ENCODE measurements around the gene GNG14.

- TF ChIP-seq POLR2A (IDR thresholded peaks at IDR 0.05; ENCODE audit: borderline replicate concordance, extremely low read depth, insufficient read depth, insufficient read length) (no peak), CTCF (IDR thresholded peaks at IDR 0.05 in 2 of 3, conservative IDR thresholded peaks at IDR 0.05 in 1 of 3; ENCODE audit: borderline replicate concordance in 1 of 3, insufficient read depth in 1 of 3, low read depth in 2 of 3, low read length in 2 of 3) (no peak), REST (IDR thresholded peaks at IDR 0.05; ENCODE audit: low read depth) (no peak), ZNF274 (IDR thresholded peaks at IDR 0.05; ENCODE audit: low read depth, low read length) (no peak), EZH2 (IDR thresholded peaks at IDR 0.05) (no peak), ATF3 (IDR thresholded peaks at IDR 0.05) (no peak)
Observed at GRCh38 chr19:12641456-12641855, 46.3 kb upstream of the GNG14 start.
